Posterior vena cava (tissue), 2 donors: Measurements from ENCODE around the gene PPDPF. TPM values are rescaled to one million over a fixed set of nuclear protein-coding genes. Genes with fewer than 3 reads are reported as not detected.

ENCODE experiments used
- DNase-seq: peaks from one replicate; pipeline ENCODE4 v3.0.0-alpha.2; 2020; ENCODE audit warnings: low spot score
- intact Hi-C, 2 donors: fragments of 100-400 bp; cut with DNase I; formaldehyde crosslinking; loops; one replicate each; pipeline versions ENCODE4 v1.14.1 to v1.14.2; 2022 to 2023
- total RNA-seq, 2 donors: library from RNA; stranded (reverse); fragmentation: NEBNext Ultra II Directional; extraction: Animal tissue kit (Norgen Biotek cat#: 25700); gene quantifications; one replicate each; pipeline ENCODE4 v1.2.1, GENCODE V29; 2021
- donor health status: DM: yes; HTN: yes; CAD: no.
- donor health status: DM: yes; HTN: yes; CAD: no.

The PPDPF gene
- total RNA-seq, 2 donors from 2014 or later: 172 to 331 TPM

- DNase-seq: no peak
- intact Hi-C loops: no loop called here
Measured at GRCh38 chr20:63486300-63486855, 34.2 kb upstream of the PPDPF start.

- no peak for DNase-seq
- intact Hi-C loops: no loop called here
Measured at GRCh38 chr20:63487116-63487764, 33.3 kb upstream of the PPDPF start.

GRCh38 chr20:63487781-63488241, 32.8 kb upstream of the PPDPF start:
- no peak for DNase-seq
- intact Hi-C loops: no loop called here

GRCh38 chr20:63488315-63489251, 32.0 kb upstream of the PPDPF start:
- intact Hi-C loops: no loop called here
- no peak for DNase-seq

GRCh38 chr20:63490416-63490815, 30.1 kb upstream of the PPDPF start:
- no peak for DNase-seq
- intact Hi-C loops: no loop called here

GRCh38 chr20:63491078-63491477, 29.5 kb upstream of the PPDPF start:
- intact Hi-C loops: no loop called here
- no peak for DNase-seq

GRCh38 chr20:63491635-63492230, 28.8 kb upstream of the PPDPF start:
- intact Hi-C loops: no loop called here
- DNase-seq: no peak

GRCh38 chr20:63492518-63492917, 28.0 kb upstream of the PPDPF start:
- DNase-seq: no peak
- intact Hi-C loops: no loop called here

- intact Hi-C loops: no loop called here
- no peak for DNase-seq
Measured at GRCh38 chr20:63492982-63493381, 27.6 kb upstream of the PPDPF start.

- no peak for DNase-seq
- intact Hi-C loops: no loop called here
Measured at GRCh38 chr20:63493563-63494020, 27.0 kb upstream of the PPDPF start.

- no peak for DNase-seq
- intact Hi-C loops: no loop called here
Measured at GRCh38 chr20:63494084-63494419, 26.5 kb upstream of the PPDPF start.

GRCh38 chr20:63494420-63495166, 26.0 kb upstream of the PPDPF start:
- intact Hi-C loops: no loop called here
- DNase-seq: no peak

- intact Hi-C loops: no loop called here
- no peak for DNase-seq
Measured at GRCh38 chr20:63495167-63495720, 25.3 kb upstream of the PPDPF start.

- no peak for DNase-seq
- intact Hi-C loops: no loop called here
Measured at GRCh38 chr20:63495741-63496595, 24.6 kb upstream of the PPDPF start.

- DNase-seq: no peak
- intact Hi-C loops: no loop called here
Measured at GRCh38 chr20:63496596-63497120, 23.9 kb upstream of the PPDPF start.

- no peak for DNase-seq
- intact Hi-C loops: no loop called here
Measured at GRCh38 chr20:63497138-63497945, 23.2 kb upstream of the PPDPF start.
